Renal cortical epithelial cell (primary cell): ENCODE measurements around the gene CST4. TPM values are rescaled to one million over a fixed set of nuclear protein-coding genes. Genes with fewer than 3 reads are reported as not detected.
A peak's percentile ranks its signal among the peaks of the same experiment; 100 is the strongest.
"Not testable (repeated sequence)": the region's sequence is repeated elsewhere in the genome, so short reads cannot be mapped to it uniquely, and the experiment has no call there.

Experiments
- DNase-seq: peaks from one replicate; pipeline ENCODE4 v3.0.0-alpha.2; 2011; ENCODE audit warnings: low read depth
- total RNA-seq: library from RNA; depleted of rRNA; stranded (reverse); fragments of >200 nt; gene quantifications from 2 replicates; pipeline ENCODE4 v1.2.3, GENCODE V29; 2014

The CST4 gene
- total RNA-seq, 1 donor from 2014 or later: not detected

GRCh38 chr20:23687986-23688385 lies 852 bp downstream of the CST4 start:
- no peak for DNase-seq

- no peak for DNase-seq
Measured at GRCh38 chr20:23686046-23686750, 2.6 kb downstream of the CST4 start.

GRCh38 chr20:23685529-23685896 lies 3.3 kb downstream of the CST4 start:
- DNase-seq: not testable (repeated sequence)

GRCh38 chr20:23684261-23684660 lies 4.6 kb downstream of the CST4 start:
- DNase-seq: no peak

- DNase-seq: no peak
Measured at GRCh38 chr20:23683807-23684206, 5.0 kb downstream of the CST4 start.

GRCh38 chr20:23683281-23683680 lies 5.6 kb downstream of the CST4 start:
- DNase-seq: no peak

- no peak for DNase-seq
Measured at GRCh38 chr20:23680146-23680545, 8.7 kb downstream of the CST4 start.

GRCh38 chr20:23679133-23680092 lies 9.4 kb downstream of the CST4 start:
- no peak for DNase-seq

- DNase-seq: no peak
Measured at GRCh38 chr20:23673209-23673608, 15.6 kb downstream of the CST4 start.

GRCh38 chr20:23672158-23672557 lies 16.7 kb downstream of the CST4 start:
- no peak for DNase-seq

GRCh38 chr20:23671479-23671878 lies 17.4 kb downstream of the CST4 start:
- DNase-seq: no peak

- no peak for DNase-seq
Measured at GRCh38 chr20:23670361-23670760, 18.5 kb downstream of the CST4 start.

GRCh38 chr20:23669866-23670265 lies 19.0 kb downstream of the CST4 start:
- DNase-seq: no peak

- DNase-seq: no peak
Measured at GRCh38 chr20:23669327-23669726, 19.5 kb downstream of the CST4 start.

GRCh38 chr20:23668477-23668951 lies 20.3 kb downstream of the CST4 start:
- DNase-seq: peak; percentile 48

GRCh38 chr20:23667666-23668065 lies 21.2 kb downstream of the CST4 start:
- no peak for DNase-seq

- no peak for DNase-seq
Measured at GRCh38 chr20:23666698-23667097, 22.1 kb downstream of the CST4 start.

- DNase-seq: no peak
Measured at GRCh38 chr20:23666189-23666588, 22.6 kb downstream of the CST4 start.

GRCh38 chr20:23664954-23665353 lies 23.9 kb downstream of the CST4 start:
- no peak for DNase-seq

GRCh38 chr20:23664046-23664445 lies 24.8 kb downstream of the CST4 start:
- DNase-seq: not testable (repeated sequence)

GRCh38 chr20:23663180-23663579 lies 25.7 kb downstream of the CST4 start:
- no peak for DNase-seq

GRCh38 chr20:23662276-23662870 lies 26.5 kb downstream of the CST4 start:
- DNase-seq: no peak
